Bone marrow (tissue), 2 donors: ENCODE data around the gene CPPED1.

Experiments used
- DNase-seq, 2 donors: peaks; one replicate each; lab custom pipeline; 2025; lab: John Stamatoyannopoulos, UW

Gene CPPED1

GRCh38 chr16:12646098-12646489, 157.6 kb downstream of the CPPED1 start:
- DNase-seq: no peak

- DNase-seq: no peak
Measured at GRCh38 chr16:12643034-12643455, 160.6 kb downstream of the CPPED1 start.

GRCh38 chr16:12639044-12639443, 164.6 kb downstream of the CPPED1 start:
- DNase-seq: no peak

- DNase-seq: no peak
Measured at GRCh38 chr16:12637002-12637401, 166.7 kb downstream of the CPPED1 start.

GRCh38 chr16:12629271-12629670, 174.4 kb downstream of the CPPED1 start:
- DNase-seq: no peak

GRCh38 chr16:12628536-12628935, 175.2 kb downstream of the CPPED1 start:
- DNase-seq: no peak

- DNase-seq: no peak
Measured at GRCh38 chr16:12627394-12627793, 176.3 kb downstream of the CPPED1 start.

GRCh38 chr16:12626411-12626810, 177.3 kb downstream of the CPPED1 start:
- no peak for DNase-seq

- no peak for DNase-seq
Measured at GRCh38 chr16:12625716-12626115, 178.0 kb downstream of the CPPED1 start.

GRCh38 chr16:12625068-12625467, 178.6 kb downstream of the CPPED1 start:
- no peak for DNase-seq

- no peak for DNase-seq
Measured at GRCh38 chr16:12620150-12620549, 183.5 kb downstream of the CPPED1 start.

GRCh38 chr16:12618515-12618914, 185.2 kb downstream of the CPPED1 start:
- no peak for DNase-seq

- DNase-seq: no peak
Measured at GRCh38 chr16:12617401-12617819, 186.3 kb downstream of the CPPED1 start.

- DNase-seq: no peak
Measured at GRCh38 chr16:12614662-12615278, 188.9 kb downstream of the CPPED1 start.

GRCh38 chr16:12613992-12614661, 189.6 kb downstream of the CPPED1 start:
- DNase-seq: no peak

- no peak for DNase-seq
Measured at GRCh38 chr16:12613131-12613991, 190.3 kb downstream of the CPPED1 start.

- DNase-seq: no peak
Measured at GRCh38 chr16:12612598-12613101, 191.0 kb downstream of the CPPED1 start.

- DNase-seq: no peak
Measured at GRCh38 chr16:12611916-12612597, 191.6 kb downstream of the CPPED1 start.

GRCh38 chr16:12611006-12611477, 192.6 kb downstream of the CPPED1 start:
- DNase-seq: no peak

- no peak for DNase-seq
Measured at GRCh38 chr16:12609937-12610699, 193.6 kb downstream of the CPPED1 start.
